IPS-11a (cell line): ENCODE results near the gene MYH6.
"Not testable (repeated sequence)": the region's sequence is repeated elsewhere in the genome, so short reads cannot be mapped to it uniquely, and the experiment has no call there.

Experiments
- H3K4me3 ChIP-seq: one replicate; pipeline ENCODE4 v1.5.1; 2013; ENCODE audit warnings: low read depth, low read length, control low read depth

The MYH6 gene

DNA sequence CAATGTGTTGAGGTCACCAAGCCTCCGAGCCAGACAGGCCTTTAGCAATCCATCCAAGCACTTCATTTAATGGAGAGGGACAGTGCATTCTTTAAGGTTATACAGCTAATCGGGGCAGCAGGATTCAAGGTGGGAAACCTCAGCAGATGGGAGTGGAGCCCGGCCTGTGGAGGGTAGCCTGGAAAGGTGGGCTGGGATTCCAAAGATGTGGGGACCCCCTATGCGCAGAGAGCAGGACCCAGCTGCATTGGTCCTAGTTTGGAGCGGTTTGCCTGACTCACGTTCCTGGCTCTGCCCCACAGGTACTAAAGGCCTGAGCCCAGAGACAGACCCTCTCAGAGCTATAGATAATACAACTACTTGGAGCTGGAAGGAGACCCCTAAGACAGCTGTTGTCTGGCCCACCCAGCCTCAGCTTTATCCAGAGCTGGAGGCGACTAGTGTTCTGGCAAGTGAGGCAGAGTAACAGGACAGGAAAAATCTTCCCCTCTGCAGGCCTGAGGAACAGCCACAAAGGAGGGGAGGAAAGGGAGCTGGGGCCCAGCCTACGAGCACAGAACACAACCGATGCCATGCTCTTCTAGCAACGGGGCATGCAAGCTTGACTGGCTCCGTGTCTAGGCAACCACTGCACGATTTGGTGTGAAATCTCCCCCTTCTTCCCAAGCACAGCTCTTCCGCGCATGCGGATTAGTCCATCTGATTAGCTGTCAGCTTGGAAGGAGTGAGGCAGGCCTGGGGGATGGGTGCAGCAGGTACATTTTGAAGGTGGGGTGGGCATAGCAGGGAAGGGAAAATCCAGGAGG lies 28.5 kb upstream of the MYH6 start:
- no peak overlapping the region for H3K4me3 ChIP-seq

GRCh38 chr14:23435543-23436326 lies 27.7 kb upstream of the MYH6 start, which contains the start of gene MYH7:
Gene MYH7 (minus strand): TSS chr14:23435660. CDS start chr14:23433732, 1,928 bp downstream.
- no peak within 1 kb of the TSS for H3K4me3 ChIP-seq

- H3K4me3 ChIP-seq, result no peak overlapping the region
Measured at GRCh38 chr14:23434488-23435222, 26.6 kb upstream of the MYH6 start.

DNA sequence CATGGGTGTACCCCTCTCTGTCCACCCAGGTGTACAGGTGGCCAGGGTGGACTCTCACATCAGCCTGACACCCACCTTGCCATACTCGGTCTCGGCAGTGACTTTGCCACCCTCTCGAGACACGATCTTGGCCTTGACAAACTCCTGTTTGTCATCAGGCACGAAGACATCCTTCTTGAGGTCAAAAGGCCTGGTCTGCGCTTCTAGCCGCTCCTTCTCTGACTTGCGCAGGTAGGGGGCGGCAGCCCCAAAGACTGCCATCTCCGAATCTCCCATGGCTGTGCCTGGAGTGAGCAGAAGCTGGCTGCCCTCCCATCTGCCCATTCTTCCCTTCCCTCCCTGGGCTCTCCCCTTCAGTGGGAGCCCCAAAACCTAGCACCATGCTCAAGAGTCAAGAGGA lies 25.4 kb upstream of the MYH6 start:
- no peak overlapping the region for H3K4me3 ChIP-seq

- no peak overlapping the region for H3K4me3 ChIP-seq
Measured at GRCh38 chr14:23432946-23433345, 24.9 kb upstream of the MYH6 start.

- H3K4me3 ChIP-seq, result no peak overlapping the region
Measured at GRCh38 chr14:23432102-23432925, 24.2 kb upstream of the MYH6 start.

GRCh38 chr14:23431486-23431885 lies 23.4 kb upstream of the MYH6 start:
- H3K4me3 ChIP-seq, result no peak overlapping the region

- no peak overlapping the region for H3K4me3 ChIP-seq
Measured at GRCh38 chr14:23430723-23431085, 22.6 kb upstream of the MYH6 start.

DNA sequence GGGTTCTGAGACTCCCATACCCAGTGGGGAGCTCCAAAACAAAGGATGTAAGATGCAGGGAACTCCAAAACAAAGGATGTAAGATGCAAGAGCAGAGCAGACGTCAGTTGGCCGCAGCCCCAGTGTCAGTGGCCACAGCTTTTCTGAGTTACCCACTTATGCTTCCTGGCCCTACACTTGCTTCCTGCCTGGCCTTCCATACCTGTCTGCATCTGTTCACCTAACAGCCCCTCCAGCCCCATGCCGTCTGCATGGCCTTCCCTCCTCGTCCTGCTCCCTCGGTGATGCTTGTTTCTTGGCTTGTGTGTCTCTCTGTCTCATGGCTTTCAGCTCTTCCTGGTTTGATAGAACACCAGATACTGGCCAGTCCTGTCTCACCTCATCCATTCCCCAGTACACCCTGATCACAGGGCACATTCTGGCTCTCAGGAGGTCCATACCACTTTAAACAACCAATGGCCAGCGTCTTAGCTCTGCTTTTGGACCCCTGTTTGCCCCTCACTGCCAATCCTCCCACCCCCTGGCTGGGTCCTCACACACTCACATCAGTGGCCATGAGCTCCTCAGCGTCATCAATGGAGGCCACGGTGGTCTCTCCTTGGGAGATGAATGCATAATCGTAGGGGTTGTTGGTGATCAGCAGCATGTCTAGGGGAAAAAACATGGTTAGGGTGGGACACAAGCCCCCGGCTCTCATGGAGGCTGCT lies 22.1 kb upstream of the MYH6 start:
- no peak overlapping the region for H3K4me3 ChIP-seq

DNA sequence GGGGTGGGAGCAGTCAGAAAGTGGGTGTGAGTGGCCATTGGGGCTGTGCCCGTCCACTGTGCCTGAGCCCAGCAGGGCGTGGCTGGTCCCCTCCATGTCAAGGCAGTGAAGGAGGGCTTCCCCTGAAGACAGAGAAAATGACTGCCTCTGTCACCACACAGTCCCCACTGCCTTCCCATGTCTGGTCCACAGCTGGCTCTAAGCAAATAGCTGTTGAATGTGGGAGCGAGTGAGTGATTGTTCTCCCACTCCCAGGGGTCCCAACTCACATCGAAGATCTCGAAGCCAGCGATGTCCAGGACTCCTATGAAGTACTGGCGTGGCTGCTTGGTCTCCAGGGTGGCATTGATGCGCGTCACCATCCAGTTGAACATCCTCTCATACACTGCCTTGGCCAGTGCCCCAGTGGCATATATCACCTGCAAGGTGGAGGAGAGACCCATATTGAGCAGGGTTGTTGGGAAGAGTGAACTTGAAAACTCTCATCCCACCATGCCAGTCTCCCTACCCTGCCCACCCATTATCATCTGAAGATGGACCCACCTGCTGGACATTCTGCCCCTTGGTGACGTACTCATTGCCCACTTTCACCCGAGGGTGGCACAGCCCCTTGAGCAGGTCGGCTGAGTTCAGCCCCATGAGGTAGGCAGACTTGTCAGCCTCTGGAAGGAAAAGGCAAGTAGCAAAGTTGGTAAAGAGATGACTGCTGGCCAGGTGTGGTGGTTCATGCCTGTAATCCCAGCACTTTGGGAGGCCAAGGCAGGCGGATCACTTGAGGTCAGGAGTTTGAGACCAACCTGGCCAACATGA lies 20.8 kb upstream of the MYH6 start:
- H3K4me3 ChIP-seq, result no peak overlapping the region

- H3K4me3 ChIP-seq, result not testable (repeated sequence)
Measured at GRCh38 chr14:23425798-23426197, 17.7 kb upstream of the MYH6 start.

GRCh38 chr14:23425169-23425568 lies 17.1 kb upstream of the MYH6 start:
- no peak overlapping the region for H3K4me3 ChIP-seq

DNA sequence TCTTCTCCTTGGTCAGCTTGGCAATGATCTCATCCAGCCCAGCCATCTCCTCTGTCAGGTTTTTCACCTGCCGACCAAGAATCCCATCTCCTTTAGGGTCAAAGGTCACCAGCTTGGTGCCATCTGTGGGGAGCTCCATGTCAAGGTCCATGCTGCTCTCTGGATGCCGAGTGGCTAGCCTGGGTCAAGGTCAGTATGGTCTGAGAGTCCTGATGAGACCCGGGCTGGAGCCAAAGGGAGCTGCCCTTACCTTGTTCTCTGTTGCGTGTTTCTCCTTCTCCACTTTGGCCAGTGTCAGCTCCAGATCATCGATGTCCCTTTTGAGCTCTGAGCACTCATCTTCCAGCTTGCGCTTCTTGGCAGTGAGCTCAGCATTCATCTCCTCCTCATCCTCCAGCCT lies 15.6 kb upstream of the MYH6 start:
- H3K4me3 ChIP-seq, result no peak overlapping the region

DNA sequence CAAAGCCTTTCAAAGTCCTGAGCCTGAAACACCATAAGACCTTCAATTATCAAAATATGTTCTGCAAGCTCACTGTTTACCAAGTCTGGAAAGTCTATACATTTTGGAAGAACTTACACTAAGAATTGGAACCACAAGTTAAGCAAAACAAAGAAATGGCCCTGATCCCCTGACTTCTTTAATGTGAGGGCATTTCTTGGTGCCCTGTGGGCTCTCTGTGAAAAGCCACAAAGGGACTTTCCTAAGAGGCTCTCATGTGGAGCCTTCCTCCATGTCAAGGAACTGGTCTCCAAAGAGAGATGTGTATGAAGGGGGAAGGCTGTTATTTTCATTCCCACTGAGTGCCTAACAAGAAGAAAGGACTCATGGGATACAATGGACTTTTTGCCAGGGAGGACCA lies 13.5 kb upstream of the MYH6 start:
- H3K4me3 ChIP-seq, result no peak overlapping the region

- not testable (repeated sequence) for H3K4me3 ChIP-seq
Measured at GRCh38 chr14:23419646-23420045, 11.6 kb upstream of the MYH6 start.

GRCh38 chr14:23418021-23418420 lies 9.9 kb upstream of the MYH6 start:
- H3K4me3 ChIP-seq, result no peak overlapping the region

- not testable (repeated sequence) for H3K4me3 ChIP-seq
Measured at GRCh38 chr14:23417269-23417668, 9.2 kb upstream of the MYH6 start.

DNA sequence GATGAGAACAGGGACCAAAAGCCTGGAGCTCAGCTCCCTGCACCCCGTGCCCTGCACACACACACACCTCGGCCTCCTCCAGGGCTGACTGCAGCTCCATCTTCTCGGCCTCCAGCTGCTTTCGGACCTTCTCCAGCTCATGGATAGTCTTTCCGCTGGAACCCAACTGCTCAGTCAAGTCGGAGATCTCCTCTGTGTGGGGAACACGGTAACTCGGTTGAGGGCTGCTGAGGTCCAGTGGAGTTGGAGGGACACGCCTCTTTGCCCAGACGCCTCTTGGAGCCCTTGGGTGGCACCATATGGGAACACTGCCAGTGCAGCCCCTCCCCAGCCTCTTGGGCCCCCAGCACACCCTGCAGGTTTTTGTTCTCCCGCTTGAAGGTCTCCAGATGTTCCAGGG lies 8.7 kb upstream of the MYH6 start:
- H3K4me3 ChIP-seq, result no peak overlapping the region
